ENCODE results near the gene FTCD.

The FTCD gene

DNA sequence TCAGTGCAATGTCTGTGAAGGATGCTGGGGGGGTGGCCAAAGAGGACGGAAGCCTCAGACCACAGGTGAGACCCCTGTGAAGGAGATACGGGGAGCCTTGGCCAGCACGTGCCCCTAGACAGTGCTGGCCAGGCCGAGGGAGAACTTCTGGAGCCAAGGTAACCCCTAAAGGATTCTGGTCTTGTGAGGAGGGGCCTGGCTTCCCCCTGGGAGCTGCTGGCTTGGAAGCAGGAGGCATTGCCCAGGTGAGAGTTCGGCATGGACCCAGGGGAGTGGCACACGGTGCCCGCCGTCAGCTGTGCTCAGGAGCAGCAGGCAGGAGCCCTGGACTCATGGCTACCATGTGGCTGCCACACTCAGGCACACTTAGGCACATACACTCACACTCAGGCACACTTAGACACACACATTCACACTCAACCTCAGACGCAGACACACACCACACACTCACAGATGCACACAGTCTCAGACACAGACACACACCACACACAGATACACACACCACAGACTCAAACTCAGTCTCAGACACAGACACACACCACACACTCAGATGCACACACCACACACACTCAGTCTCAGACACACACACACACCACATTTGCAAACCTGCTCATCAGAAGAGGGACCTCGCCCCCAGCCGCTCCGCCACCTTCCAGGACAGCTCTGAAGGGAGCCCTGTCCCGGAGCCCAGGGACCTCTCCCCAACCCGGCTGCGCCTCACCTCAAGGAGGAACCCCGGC lies 58.6 kb downstream of the FTCD start:
- Histone ChIP-seq H3K27me3 (replicated peaks) (no peaks in the 10 kb centered on the region), H3K36me3 (replicated peaks) (peaks cover 7% of the 10 kb centered on the region), H3K27ac (no peak overlapping the region), H3K4me3 (ENCODE audit: low read depth, low read length) (peak overlapping the region; percentile 78)
- in situ Hi-C loops (cut with HindIII; ENCODE audit: low pct_ligation_motif_present, low sequenced_read_pairs): no loop called here
- TF ChIP-seq, protein P1, sequence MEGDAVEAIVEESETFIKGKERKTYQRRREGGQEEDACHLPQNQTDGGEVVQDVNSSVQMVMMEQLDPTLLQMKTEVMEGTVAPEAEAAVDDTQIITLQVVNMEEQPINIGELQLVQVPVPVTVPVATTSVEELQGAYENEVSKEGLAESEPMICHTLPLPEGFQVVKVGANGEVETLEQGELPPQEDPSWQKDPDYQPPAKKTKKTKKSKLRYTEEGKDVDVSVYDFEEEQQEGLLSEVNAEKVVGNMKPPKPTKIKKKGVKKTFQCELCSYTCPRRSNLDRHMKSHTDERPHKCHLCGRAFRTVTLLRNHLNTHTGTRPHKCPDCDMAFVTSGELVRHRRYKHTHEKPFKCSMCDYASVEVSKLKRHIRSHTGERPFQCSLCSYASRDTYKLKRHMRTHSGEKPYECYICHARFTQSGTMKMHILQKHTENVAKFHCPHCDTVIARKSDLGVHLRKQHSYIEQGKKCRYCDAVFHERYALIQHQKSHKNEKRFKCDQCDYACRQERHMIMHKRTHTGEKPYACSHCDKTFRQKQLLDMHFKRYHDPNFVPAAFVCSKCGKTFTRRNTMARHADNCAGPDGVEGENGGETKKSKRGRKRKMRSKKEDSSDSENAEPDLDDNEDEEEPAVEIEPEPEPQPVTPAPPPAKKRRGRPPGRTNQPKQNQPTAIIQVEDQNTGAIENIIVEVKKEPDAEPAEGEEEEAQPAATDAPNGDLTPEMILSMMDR (IDR thresholded peaks at IDR 0.05; ENCODE audit: low read depth, low read length, missing control alignments): no peak
- DNase-seq: no peak

DNA sequence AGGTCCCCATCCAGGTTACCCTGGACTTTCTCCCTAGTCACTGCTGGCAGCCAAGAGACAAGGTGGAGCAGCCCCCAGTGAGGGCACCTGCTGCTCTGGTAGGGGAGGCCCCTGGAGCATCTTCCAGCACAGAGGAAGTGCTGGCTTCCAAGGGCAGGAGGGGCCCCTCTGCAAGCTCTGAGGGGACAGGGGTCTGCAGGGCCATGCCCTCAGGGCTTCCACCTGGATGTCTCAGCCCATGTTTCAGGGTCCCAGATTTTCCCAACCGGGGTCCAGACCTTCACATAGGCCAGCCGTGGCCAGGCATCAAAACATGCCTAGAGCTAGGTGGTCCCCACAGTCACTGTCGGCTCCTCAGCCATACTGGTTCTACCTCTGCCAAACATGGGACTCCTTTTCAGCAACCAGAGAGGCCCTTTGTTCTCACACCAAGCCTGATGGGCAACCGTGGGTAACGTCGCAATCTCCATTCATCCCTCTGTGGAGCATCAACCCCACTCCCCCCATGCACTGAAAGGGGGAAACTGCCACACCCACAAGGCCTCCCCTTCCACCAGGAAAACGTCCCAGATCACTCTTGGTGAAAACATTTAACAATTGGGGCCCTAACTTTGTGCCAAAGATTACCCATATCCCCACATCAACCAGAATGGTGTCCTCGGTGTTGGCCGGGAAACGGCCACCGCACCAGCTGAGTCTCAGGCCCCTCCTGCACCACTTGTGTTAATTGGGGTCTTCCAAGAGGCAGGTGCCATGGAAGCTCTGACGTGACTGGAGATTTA lies 59.4 kb downstream of the FTCD start:
- TF ChIP-seq, protein P1 (IDR thresholded peaks at IDR 0.05; ENCODE audit: low read depth, low read length, missing control alignments): no peak
- no peak for DNase-seq
- H3K36me3 ChIP-seq (replicated peaks): peaks cover 5% of the 10 kb centered on the region
- no peak overlapping the region for H3K4me3 ChIP-seq (ENCODE audit: low read depth, low read length)
- H3K27me3 ChIP-seq (replicated peaks): no peaks in the 10 kb centered on the region
- H3K27ac ChIP-seq: no peak overlapping the region
- in situ Hi-C loops (cut with HindIII; ENCODE audit: low pct_ligation_motif_present, low sequenced_read_pairs): no loop called here

DNA sequence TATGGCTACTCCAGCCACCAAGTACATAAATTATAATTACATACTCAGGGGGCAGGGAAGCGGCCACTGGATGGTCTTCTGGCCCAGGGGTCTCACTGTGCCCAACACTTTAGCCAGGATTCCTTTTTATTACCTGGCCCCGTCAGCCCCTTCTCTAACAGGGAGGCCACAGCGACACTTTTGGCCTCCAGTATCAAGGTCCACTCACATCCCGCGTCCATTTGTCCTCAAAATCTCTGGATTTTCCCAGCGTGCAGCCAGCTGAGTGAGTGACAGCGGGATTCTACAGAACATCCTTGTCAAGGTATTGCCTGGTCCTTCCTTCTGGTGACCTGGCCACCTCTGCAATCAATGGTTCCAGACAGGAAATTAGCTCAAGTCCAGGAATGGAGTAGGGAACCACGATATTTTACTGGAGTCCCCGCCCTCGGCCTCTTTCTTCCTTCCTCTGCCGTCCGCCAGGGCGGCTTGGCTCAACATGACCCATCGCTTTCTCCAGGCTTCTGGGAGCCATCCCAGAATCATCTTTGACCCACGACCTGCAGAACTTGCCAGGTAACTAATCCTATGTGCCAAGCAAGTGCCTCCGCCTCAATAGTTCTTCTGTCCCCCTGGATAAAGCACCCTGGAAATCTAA lies 60.2 kb downstream of the FTCD start:
- TF ChIP-seq, protein P1 (IDR thresholded peaks at IDR 0.05; ENCODE audit: low read depth, low read length, missing control alignments): no peak
- H3K27me3 ChIP-seq (replicated peaks): no peaks in the 10 kb centered on the region
- H3K4me3 ChIP-seq (ENCODE audit: low read depth, low read length): no peak overlapping the region
- no peaks in the 10 kb centered on the region for H3K36me3 ChIP-seq (replicated peaks)
- H3K27ac ChIP-seq: no peak overlapping the region
- no peak for DNase-seq
- in situ Hi-C loops (cut with HindIII; ENCODE audit: low pct_ligation_motif_present, low sequenced_read_pairs): no loop called here

DNA sequence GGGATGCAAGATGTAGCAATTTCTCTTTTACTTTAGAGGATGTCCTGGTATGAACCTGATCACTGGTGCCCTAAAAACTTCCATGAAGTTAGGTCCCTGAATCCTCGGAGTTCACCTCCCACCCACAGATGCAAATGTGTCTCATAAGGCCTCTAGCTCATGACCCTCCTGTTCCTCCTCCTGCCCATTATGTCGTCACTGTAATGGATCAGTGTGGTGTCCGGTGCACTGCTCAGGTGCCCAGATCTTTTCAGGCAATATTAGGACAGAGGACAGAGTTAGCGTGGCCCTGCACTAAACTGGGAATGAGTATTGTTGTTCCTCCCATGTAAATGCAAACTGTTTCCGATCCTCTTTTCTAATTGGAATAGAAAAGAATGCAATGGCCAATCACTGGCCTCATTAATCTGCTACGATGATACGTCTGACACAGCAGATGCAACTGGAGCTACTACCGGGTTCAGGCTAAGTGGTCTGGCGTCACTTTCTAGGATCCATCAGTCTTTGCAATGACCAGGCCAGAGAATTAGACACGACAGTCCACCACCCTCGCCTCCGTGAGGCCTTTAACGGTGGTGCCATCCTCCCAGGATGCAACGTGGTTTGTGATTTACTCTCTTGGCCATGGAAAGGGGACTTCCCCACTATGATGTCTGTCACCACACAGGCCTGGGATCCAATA lies 60.8 kb downstream of the FTCD start:
- no peaks in the 10 kb centered on the region for H3K36me3 ChIP-seq (replicated peaks)
- TF ChIP-seq, protein P1 (IDR thresholded peaks at IDR 0.05; ENCODE audit: low read depth, low read length, missing control alignments): no peak
- no peak for DNase-seq
- no peak overlapping the region for H3K4me3 ChIP-seq (ENCODE audit: low read depth, low read length)
- H3K27ac ChIP-seq: no peak overlapping the region
- in situ Hi-C loops (cut with HindIII; ENCODE audit: low pct_ligation_motif_present, low sequenced_read_pairs): no loop called here
- H3K27me3 ChIP-seq (replicated peaks): no peaks in the 10 kb centered on the region

DNA sequence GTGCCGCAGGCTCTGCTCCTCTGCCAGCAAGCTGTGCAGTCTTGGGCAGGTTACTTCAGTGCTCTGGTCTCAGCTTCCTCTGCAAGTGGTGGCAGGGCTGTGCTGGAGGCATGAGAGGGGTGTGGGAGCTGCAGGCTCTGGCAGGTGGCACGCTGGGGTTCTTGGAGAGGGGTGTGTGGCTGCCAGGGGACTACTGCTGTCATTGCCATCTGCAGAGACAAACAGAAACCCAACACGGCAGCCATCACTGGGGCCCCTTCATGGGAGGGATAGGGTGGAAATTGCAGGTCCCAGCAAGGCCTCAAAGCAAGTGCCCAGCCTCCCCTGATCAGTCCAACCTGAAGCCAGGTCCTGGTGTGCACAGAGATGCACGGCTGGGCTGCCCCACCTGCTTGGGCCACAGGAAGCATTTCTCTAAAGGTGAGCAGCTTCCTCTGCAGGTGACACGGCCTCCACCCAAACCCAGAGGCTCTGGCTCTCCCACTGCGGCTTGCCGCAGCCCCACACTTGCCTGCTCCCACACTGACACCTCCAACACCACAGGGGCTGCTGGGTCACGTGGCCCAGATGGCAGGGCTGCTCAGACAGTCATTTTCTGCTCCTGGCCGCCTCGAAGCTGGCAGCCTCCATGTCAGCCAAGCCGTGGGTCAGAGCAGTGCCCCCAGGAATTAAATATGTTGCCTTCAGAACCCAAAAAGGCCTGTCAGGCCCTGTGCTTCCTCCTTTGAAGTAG lies 61.5 kb downstream of the FTCD start:
- Histone ChIP-seq H3K27me3 (replicated peaks) (no peaks in the 10 kb centered on the region), H3K27ac (no peak overlapping the region), H3K36me3 (replicated peaks) (no peaks in the 10 kb centered on the region), H3K4me3 (ENCODE audit: low read depth, low read length) (no peak overlapping the region)
- DNase-seq: no peak
- in situ Hi-C loops (cut with HindIII; ENCODE audit: low pct_ligation_motif_present, low sequenced_read_pairs): no loop called here
- TF ChIP-seq, protein P1 (IDR thresholded peaks at IDR 0.05; ENCODE audit: low read depth, low read length, missing control alignments): no peak
